ENCODE results near the gene ZNF143.

GRCh38 chr11:9528573-9529333 is 67.9 kb downstream of the ZNF143 start:
- no peak for TF ChIP-seq CTCF (IDR thresholded peaks at IDR 0.05)
- no peak for TF ChIP-seq POLR2A (IDR thresholded peaks at IDR 0.05)

All from lower leg skin (tissue), 3 donors.